Osteoblast (primary cell): ENCODE results near the gene WHAMM. TPM values are rescaled to one million over a fixed set of nuclear protein-coding genes. Genes with fewer than 3 reads are reported as not detected.

Experiments
- DNase-seq: peaks from one replicate; pipeline ENCODE4 v3.0.0; 2011; ENCODE audit warnings: low spot score, mixed read lengths; ENCODE audit not compliant: insufficient read length; ENCODE audit errors: missing footprints
- H2AFZ ChIP-seq: 2 replicates; pipeline ENCODE4 v1.6.0; 2011; ENCODE audit warnings: mild to moderate bottlenecking, low read length
- H3K27ac ChIP-seq: 2 replicates; pipeline ENCODE4 v1.5.1; 2011; ENCODE audit warnings: mild to moderate bottlenecking, low read depth, low read length, moderate library complexity
- H3K27me3 ChIP-seq: 2 replicates; pipeline ENCODE4 v1.6.0; 2012; ENCODE audit warnings: mild to moderate bottlenecking, control low read depth, inconsistent platforms, low read length, moderate library complexity; ENCODE audit not compliant: insufficient read depth
- H3K36me3 ChIP-seq: 2 replicates; pipeline ENCODE4 v1.5.1; 2011; ENCODE audit warnings: mild to moderate bottlenecking, low read length, control low read depth, moderate library complexity; ENCODE audit not compliant: insufficient read depth
- H3K4me1 ChIP-seq: 2 replicates; pipeline ENCODE4 v1.5.1; 2011; ENCODE audit warnings: mild to moderate bottlenecking, low read length, control low read depth, moderate library complexity; ENCODE audit not compliant: insufficient read depth
- H3K4me2 ChIP-seq: 2 replicates; pipeline ENCODE4 v1.6.0; 2011; ENCODE audit warnings: mild to moderate bottlenecking, low read length; ENCODE audit not compliant: insufficient read depth
- H3K4me3 ChIP-seq: fragments of 200-600 bp; sonication (generic); 3 replicates; pipeline ENCODE4 v1.5.1; 2012; ENCODE audit warnings: mild to moderate bottlenecking, low read length, inconsistent platforms; ENCODE audit not compliant: insufficient read depth
- H3K79me2 ChIP-seq: 2 replicates; pipeline ENCODE4 v1.6.0; 2012; ENCODE audit warnings: mild to moderate bottlenecking, low read length, control low read depth, inconsistent platforms; ENCODE audit not compliant: insufficient read depth
- H3K9me3 ChIP-seq: 2 replicates; pipeline ENCODE4 v1.5.1; 2011; ENCODE audit warnings: low read depth, low read length, control low read depth
- H4K20me1 ChIP-seq: 2 replicates; pipeline ENCODE4 v1.6.0; 2012; ENCODE audit warnings: mild to moderate bottlenecking, low read length, control low read depth; ENCODE audit not compliant: insufficient read depth
- total RNA-seq: library from RNA; depleted of rRNA; stranded (reverse); fragments of >200 nt; gene quantifications from 2 replicates; pipeline ENCODE4 v1.2.3, GENCODE V29; 2012
- TF ChIP-seq, protein P1 (sequence below): IDR thresholded peaks from 2 replicates; pipeline ENCODE4 v1.5.1; 2011; ENCODE audit warnings: mild to moderate bottlenecking, low read depth, low read length, moderate library complexity; ENCODE audit errors: extremely low read depth

WHAMM gene
- total RNA-seq, 1 donor: 8.3 TPM

GRCh38 chr15:82798531-82799166 is 10.8 kb upstream of the WHAMM start:
- no peaks in the 10 kb centered on the region for H3K9me3 ChIP-seq
- H3K79me2 ChIP-seq: no peaks in the 10 kb centered on the region
- no peak overlapping the region for H3K27ac ChIP-seq
- H3K36me3 ChIP-seq: no peaks in the 10 kb centered on the region
- H3K4me2 ChIP-seq: no peak overlapping the region
- no peak overlapping the region for H3K4me3 ChIP-seq
- no peaks in the 10 kb centered on the region for H4K20me1 ChIP-seq
- no peak overlapping the region for H2AFZ ChIP-seq
- H3K4me1 ChIP-seq: no peaks in the 10 kb centered on the region
- H3K27me3 ChIP-seq: peaks cover 13% of the 10 kb centered on the region
- DNase-seq: no peak
- TF ChIP-seq, protein P1, sequence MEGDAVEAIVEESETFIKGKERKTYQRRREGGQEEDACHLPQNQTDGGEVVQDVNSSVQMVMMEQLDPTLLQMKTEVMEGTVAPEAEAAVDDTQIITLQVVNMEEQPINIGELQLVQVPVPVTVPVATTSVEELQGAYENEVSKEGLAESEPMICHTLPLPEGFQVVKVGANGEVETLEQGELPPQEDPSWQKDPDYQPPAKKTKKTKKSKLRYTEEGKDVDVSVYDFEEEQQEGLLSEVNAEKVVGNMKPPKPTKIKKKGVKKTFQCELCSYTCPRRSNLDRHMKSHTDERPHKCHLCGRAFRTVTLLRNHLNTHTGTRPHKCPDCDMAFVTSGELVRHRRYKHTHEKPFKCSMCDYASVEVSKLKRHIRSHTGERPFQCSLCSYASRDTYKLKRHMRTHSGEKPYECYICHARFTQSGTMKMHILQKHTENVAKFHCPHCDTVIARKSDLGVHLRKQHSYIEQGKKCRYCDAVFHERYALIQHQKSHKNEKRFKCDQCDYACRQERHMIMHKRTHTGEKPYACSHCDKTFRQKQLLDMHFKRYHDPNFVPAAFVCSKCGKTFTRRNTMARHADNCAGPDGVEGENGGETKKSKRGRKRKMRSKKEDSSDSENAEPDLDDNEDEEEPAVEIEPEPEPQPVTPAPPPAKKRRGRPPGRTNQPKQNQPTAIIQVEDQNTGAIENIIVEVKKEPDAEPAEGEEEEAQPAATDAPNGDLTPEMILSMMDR: no peak

DNA sequence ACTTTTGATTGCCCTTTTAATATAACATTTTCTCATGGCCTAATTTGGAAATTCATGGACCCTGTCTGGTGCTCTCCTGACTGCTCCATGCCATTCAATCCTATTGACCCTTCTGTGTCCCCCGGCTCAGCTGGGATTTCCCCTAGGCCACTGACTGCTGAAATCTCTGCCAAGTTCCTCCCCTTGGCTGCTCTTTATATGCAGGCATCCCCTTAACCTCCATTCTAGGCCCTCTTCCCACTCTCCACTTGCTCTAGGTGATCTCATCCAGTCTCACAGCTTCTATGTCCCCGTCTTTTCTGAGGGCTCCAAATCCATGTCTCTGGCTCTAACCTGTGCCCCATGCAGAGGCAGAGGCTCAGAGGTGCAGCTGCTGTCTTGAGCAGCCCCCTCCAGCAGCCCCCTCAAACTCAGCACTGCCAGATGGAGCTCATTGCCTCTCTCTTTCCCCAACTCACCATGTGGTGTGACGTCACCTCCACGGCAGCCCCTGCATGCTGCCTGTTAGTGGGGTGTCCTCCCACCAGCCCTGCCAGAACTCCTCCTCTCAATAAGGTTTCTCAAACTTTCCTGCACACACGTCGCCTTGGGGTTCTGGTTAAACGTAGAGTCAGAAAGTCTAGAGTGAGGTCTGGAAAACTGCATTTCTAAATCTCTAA is 10.1 kb upstream of the WHAMM start:
- H3K4me2 ChIP-seq: no peak overlapping the region
- H3K9me3 ChIP-seq: no peaks in the 10 kb centered on the region
- H3K79me2 ChIP-seq: no peaks in the 10 kb centered on the region
- TF ChIP-seq, protein P1: no peak
- H2AFZ ChIP-seq: no peak overlapping the region
- no peak overlapping the region for H3K27ac ChIP-seq
- no peaks in the 10 kb centered on the region for H4K20me1 ChIP-seq
- peaks cover 13% of the 10 kb centered on the region for H3K27me3 ChIP-seq
- H3K4me1 ChIP-seq: no peaks in the 10 kb centered on the region
- H3K36me3 ChIP-seq: no peaks in the 10 kb centered on the region
- H3K4me3 ChIP-seq: no peak overlapping the region
- DNase-seq: no peak

DNA sequence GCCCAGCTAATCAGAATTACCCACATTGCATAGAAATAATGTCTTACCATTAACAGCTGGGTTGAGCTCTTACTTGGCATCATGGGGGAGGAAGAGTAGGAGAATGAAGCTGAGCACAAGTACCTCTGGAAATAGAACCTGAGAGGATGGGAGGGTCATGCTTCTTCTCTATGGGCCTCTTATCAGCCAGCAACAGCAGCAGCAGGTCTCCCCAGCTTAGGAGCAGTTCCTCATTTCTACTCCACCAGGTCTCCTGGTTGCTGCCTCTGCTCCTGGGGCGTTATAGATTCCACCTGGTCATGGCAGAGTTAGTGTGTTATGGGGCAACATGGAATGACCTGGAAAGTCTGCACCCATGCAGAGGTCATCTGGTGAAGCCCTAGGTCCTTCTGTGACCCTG is 6.9 kb upstream of the WHAMM start:
- H3K9me3 ChIP-seq: no peaks in the 10 kb centered on the region
- no peaks in the 10 kb centered on the region for H3K4me1 ChIP-seq
- no peaks in the 10 kb centered on the region for H3K79me2 ChIP-seq
- no peak for DNase-seq
- H3K27ac ChIP-seq: no peak overlapping the region
- H3K4me3 ChIP-seq: no peak overlapping the region
- peaks cover 9% of the 10 kb centered on the region for H3K27me3 ChIP-seq
- no peaks in the 10 kb centered on the region for H3K36me3 ChIP-seq
- no peaks in the 10 kb centered on the region for H4K20me1 ChIP-seq
- TF ChIP-seq, protein P1: no peak
- H3K4me2 ChIP-seq: no peak overlapping the region
- no peak overlapping the region for H2AFZ ChIP-seq

GRCh38 chr15:82803793-82804574 is 5.4 kb upstream of the WHAMM start:
- TF ChIP-seq, protein P1: no peak
- H3K79me2 ChIP-seq: no peaks in the 10 kb centered on the region
- H3K9me3 ChIP-seq: no peaks in the 10 kb centered on the region
- no peak overlapping the region for H2AFZ ChIP-seq
- H3K4me2 ChIP-seq: no peak overlapping the region
- no peaks in the 10 kb centered on the region for H4K20me1 ChIP-seq
- H3K4me3 ChIP-seq: no peak overlapping the region
- H3K27ac ChIP-seq: no peak overlapping the region
- no peak for DNase-seq
- peaks cover 2% of the 10 kb centered on the region for H3K4me1 ChIP-seq
- no peaks in the 10 kb centered on the region for H3K36me3 ChIP-seq
- peaks cover 9% of the 10 kb centered on the region for H3K27me3 ChIP-seq
